Common myeloid progenitor, CD34-positive (primary cell): Measurements from ENCODE around the gene SEMA6A. TPM values are rescaled to one million over a fixed set of nuclear protein-coding genes. Genes with fewer than 3 reads are reported as not detected.

Experiments used
- CTCF ChIA-PET: fragments of 350-600 bp; sonication (Branson Sonifier 250); formaldehyde crosslinking; loops from one replicate; lab custom pipeline; 2021; ENCODE audit warnings: antibody characterized with exemption; lab: Charles Lee
- POLR2A ChIA-PET: fragments of 350-600 bp; sonication (Branson Sonifier 250); formaldehyde crosslinking; loops from one replicate; lab custom pipeline; 2021; ENCODE audit warnings: antibody characterized with exemption; lab: Charles Lee
- DNase-seq, 3 donors: peaks; one replicate each; pipeline versions ENCODE4 v3.0.0 to v3.0.0-alpha.2; 2013
- H3K27ac ChIP-seq, 2 experiments: 1 replicate in 1 of 2; 2 replicates in 1 of 2; pipeline ENCODE4 v1.7.0; 2013; ENCODE audit warnings: inconsistent platforms in 2 of 2, low read length in 2 of 2, mild to moderate bottlenecking in 2 of 2, low read depth in 1 of 2, moderate library complexity in 1 of 2; ENCODE audit not compliant: severe bottlenecking in 2 of 2, insufficient read depth in 1 of 2, poor library complexity in 1 of 2
- H3K27me3 ChIP-seq, 5 experiments: replicated peaks in 2 of 5; 1 replicate in 3 of 5; 2 replicates in 2 of 5; pipeline versions ENCODE4 v1.6.1 to v1.7.0; 2013; ENCODE audit warnings: low read length in 4 of 5, mild to moderate bottlenecking in 2 of 5, moderate library complexity in 2 of 5, inconsistent platforms in 1 of 5; ENCODE audit not compliant: insufficient read depth in 5 of 5, control insufficient read depth in 4 of 5
- H3K36me3 ChIP-seq, 4 experiments: 1 replicate in 2 of 4; 2 replicates in 2 of 4; pipeline versions ENCODE4 v1.6.1 to v1.7.0; 2013; ENCODE audit warnings: low read length in 3 of 4, control low read depth in 1 of 4, mild to moderate bottlenecking in 1 of 4; ENCODE audit not compliant: control insufficient read depth in 4 of 4, insufficient read depth in 4 of 4
- H3K4me1 ChIP-seq, 4 experiments: 1 replicate in 3 of 4; 2 replicates in 1 of 4; pipeline versions ENCODE4 v1.6.1 to v1.7.1; 2013; ENCODE audit warnings: low read length in 3 of 4, mild to moderate bottlenecking in 3 of 4, control low read depth in 1 of 4, inconsistent platforms in 1 of 4, moderate library complexity in 1 of 4; ENCODE audit not compliant: control insufficient read depth in 4 of 4, insufficient read depth in 4 of 4; ENCODE audit errors: control extremely low read depth in 1 of 4
- H3K4me3 ChIP-seq, 7 experiments: 1 replicate in 4 of 7; 2 replicates in 3 of 7; pipeline versions ENCODE4 v1.5.1 to v1.7.0; 2013; ENCODE audit warnings: mild to moderate bottlenecking in 7 of 7, low read length in 6 of 7, moderate library complexity in 6 of 7, inconsistent platforms in 2 of 7, low read depth in 2 of 7, control low read depth in 1 of 7; ENCODE audit not compliant: insufficient read depth in 4 of 7, control insufficient read depth in 1 of 7; ENCODE audit errors: extremely low read depth in 1 of 7
- H3K9me3 ChIP-seq, 5 experiments: 1 replicate in 4 of 5; 2 replicates in 1 of 5; pipeline versions ENCODE4 v1.6.1 to v1.7.1; 2013; ENCODE audit warnings: low read length in 4 of 5, mild to moderate bottlenecking in 2 of 5, inconsistent platforms in 1 of 5, low read depth in 1 of 5, moderate library complexity in 1 of 5; ENCODE audit not compliant: control insufficient read depth in 4 of 5, insufficient read depth in 2 of 5; ENCODE audit errors: control extremely low read depth in 1 of 5
- WGBS: methylation state at CpG from one replicate; pipeline ENCODE4 v1.1.5; 2013; ENCODE audit not compliant: insufficient coverage; 5-methylcytosine and 5-hydroxymethylcytosine counted together
- polyA plus RNA-seq: library from polyadenylated mRNA; unstranded; fragments of 120-200 nt; gene quantifications from one replicate; pipeline ENCODE4 v1.2.1, GENCODE V29; 2013

Gene SEMA6A, protein sequence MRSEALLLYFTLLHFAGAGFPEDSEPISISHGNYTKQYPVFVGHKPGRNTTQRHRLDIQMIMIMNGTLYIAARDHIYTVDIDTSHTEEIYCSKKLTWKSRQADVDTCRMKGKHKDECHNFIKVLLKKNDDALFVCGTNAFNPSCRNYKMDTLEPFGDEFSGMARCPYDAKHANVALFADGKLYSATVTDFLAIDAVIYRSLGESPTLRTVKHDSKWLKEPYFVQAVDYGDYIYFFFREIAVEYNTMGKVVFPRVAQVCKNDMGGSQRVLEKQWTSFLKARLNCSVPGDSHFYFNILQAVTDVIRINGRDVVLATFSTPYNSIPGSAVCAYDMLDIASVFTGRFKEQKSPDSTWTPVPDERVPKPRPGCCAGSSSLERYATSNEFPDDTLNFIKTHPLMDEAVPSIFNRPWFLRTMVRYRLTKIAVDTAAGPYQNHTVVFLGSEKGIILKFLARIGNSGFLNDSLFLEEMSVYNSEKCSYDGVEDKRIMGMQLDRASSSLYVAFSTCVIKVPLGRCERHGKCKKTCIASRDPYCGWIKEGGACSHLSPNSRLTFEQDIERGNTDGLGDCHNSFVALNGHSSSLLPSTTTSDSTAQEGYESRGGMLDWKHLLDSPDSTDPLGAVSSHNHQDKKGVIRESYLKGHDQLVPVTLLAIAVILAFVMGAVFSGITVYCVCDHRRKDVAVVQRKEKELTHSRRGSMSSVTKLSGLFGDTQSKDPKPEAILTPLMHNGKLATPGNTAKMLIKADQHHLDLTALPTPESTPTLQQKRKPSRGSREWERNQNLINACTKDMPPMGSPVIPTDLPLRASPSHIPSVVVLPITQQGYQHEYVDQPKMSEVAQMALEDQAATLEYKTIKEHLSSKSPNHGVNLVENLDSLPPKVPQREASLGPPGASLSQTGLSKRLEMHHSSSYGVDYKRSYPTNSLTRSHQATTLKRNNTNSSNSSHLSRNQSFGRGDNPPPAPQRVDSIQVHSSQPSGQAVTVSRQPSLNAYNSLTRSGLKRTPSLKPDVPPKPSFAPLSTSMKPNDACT
- polyA plus RNA-seq = 3.0 TPM

DNA sequence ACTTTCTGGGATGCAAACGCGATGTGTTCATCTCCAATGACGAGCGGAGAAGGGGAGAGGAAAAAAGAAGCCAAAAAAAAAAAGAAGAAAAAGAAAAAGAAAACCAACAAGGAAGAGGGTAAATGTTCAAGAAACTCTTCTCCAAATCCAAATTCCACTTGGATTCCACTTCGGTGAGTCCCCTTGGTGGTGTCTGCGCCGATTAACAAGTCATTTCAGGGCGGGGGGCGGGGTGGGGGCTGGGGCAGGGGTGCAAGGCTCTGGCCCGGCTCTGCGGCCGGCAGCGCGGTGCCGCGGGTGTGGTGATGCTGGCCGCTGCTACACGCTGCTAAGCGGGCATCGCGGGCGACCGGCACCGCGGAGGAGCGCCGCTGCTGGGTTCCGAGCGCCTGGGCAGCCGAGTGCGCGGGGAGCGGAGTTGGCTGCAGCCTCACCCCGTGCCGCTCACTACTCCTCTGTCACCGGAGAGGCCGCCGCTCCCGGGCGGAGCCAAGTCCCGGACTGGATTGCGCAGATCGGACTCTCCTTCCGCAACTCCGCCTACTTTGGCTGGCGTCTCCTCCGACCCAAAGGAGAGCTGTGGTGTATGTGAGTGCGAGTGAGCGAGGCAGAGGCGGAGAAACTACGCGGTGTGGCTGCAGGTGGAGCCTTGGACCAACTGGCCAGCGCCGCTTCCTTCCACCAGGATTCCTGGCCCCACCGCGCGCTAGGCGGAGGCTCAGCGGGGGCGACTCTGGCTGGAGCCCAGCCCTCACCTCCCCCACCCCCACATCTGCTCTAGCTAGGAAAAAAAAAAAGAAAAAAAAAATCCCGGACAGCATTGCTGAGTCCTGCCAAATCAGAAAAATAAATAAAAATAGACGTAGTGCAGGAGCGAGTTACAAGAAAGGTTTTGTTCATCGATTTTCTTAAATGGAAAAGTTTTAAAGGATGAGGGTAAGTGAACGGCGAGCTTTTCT lies at the start of gene SEMA6A:
SEMA6A (minus strand) TSS at position 457 of the 959 bp plus-strand sequence. CDS start 69,879 bp downstream, outside the sequence.
- under 1% methylated on average over 53 of the region's 66 CpGs for WGBS
- DNase-seq = peak; percentile 74 to 89 (median 88)
- H3K27ac ChIP-seq = no peak within 1 kb of the TSS
- peak within 1 kb of the TSS in 6 of 7 experiments; percentile 47 to 76 (median 66) for H3K4me3 ChIP-seq
- ChIA-PET POLR2A (interaction anchor here (0.6 kb wide), 1 partner anchor 1394 kb away, joined by 3 read pairs; no protein-coding TSS in a partner anchor), CTCF (interaction anchor here (1.2 to 1.8 kb wide), 3 partner anchors 36 to 306 kb away, joined by 3 to 4 read pairs (median 4); no protein-coding TSS in a partner anchor)
- H3K4me1 ChIP-seq = peaks cover 6 to 45% (median 44%) of the 10 kb centered on the region in 4 experiments
- no peaks in the 10 kb centered on the region for H3K9me3 ChIP-seq
- no peaks in the 10 kb centered on the region for H3K36me3 ChIP-seq
- peaks cover 0 to 93% (median 48%) of the 10 kb centered on the region in 5 experiments for H3K27me3 ChIP-seq

DNA sequence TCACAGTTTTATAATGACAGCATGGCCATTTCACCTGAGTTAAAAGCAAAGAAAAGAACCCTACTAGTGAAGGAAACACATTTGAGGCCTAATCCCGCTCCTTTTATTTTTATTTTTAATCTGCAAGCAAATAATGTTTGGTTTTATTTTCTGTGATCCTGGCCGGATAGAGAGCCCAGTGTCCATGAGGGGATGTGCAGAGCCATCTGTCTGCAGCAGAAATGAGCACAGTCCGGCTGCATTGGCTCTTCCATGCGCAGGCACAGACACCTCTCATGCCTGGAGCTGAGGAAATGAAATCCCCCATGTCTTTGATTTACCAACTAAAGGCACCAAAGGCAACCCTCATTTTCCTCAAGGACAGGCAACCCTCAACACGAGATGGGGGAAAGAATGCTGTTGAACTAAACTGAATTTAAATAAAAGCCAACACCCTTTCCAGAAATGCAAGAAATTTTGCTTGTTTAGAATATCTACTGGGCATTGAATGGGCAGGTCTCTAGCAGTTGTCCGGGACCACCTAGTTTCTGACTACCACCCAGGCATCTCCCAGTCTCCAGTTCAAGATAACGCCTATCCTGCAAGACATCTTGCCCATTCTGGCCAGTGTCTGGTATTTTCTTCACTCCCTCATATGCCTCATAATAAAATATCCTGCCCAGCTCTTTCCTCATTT lies 47.9 kb upstream of the SEMA6A start:
- CTCF ChIA-PET = no interaction called here
- Histone ChIP-seq H3K36me3 (no peaks in the 10 kb centered on the region), H3K27me3 (no peaks in the 10 kb centered on the region), H3K9me3 (no peaks in the 10 kb centered on the region), H3K27ac (no peak overlapping the region), H3K4me1 (peaks cover 0 to 5% (median 0%) of the 10 kb centered on the region in 4 experiments), H3K4me3 (no peak overlapping the region)
- DNase-seq = no peak
- POLR2A ChIA-PET = no interaction called here
- WGBS = 100% methylated on average over 5 of the region's 7 CpGs

DNA sequence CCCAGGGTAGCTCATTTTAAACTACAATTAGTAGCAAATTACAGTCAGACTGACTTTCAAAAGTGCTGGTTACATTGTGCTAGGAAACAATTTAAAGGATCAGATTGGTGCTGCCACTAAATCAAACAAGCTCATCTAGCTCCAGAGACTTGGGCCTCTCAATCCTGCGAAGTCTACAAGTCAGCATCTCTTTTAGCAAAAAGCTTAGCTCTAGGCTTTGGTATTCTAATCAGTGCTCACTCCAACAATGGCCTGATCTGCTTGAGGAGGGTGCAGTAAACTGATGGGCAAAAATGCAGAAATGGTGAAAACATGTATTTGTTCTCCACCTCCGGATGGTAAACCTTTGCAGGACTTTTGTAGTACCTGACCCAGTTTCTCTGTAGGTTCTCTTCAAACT lies 47.0 kb upstream of the SEMA6A start:
- Histone ChIP-seq H3K4me3 (no peak overlapping the region), H3K36me3 (no peaks in the 10 kb centered on the region), H3K27me3 (no peaks in the 10 kb centered on the region), H3K27ac (no peak overlapping the region), H3K4me1 (peaks cover 0 to 5% (median 0%) of the 10 kb centered on the region in 4 experiments), H3K9me3 (no peaks in the 10 kb centered on the region)
- no peak for DNase-seq
- CTCF ChIA-PET = no interaction called here
- POLR2A ChIA-PET = no interaction called here
- WGBS = 93% methylated on average over 2 of the region's 2 CpGs

DNA sequence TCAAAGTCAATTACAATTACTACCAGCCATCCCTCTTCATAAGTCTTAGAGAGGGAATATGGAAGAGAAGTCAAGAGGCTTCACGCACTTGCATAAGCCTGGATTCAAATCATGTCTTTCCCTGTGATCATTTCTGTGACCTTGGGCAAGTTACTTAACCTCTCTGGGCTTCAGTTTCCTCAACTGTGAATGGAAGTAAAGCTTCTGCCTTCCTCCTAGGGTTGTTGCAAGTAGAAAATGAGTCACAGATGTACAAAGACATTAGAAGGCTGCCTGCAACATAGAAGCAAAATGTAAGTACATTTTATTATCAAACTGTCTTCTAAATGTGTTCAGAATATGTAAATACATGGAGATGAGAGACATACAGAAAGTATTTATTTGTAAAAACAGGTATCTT lies 42.3 kb upstream of the SEMA6A start:
- ChIA-PET POLR2A (no interaction called here), CTCF (no interaction called here)
- no peaks in the 10 kb centered on the region for H3K27me3 ChIP-seq
- peaks cover 0 to 8% (median 2%) of the 10 kb centered on the region in 4 experiments for H3K4me1 ChIP-seq
- H3K9me3 ChIP-seq = no peaks in the 10 kb centered on the region
- DNase-seq = no peak
- no peaks in the 10 kb centered on the region for H3K36me3 ChIP-seq
- no peak overlapping the region for H3K27ac ChIP-seq
- H3K4me3 ChIP-seq = no peak overlapping the region
- WGBS = 100% methylated on average over 1 of the region's 1 CpG

GRCh38 chr5:116614603-116614920 lies 39.9 kb upstream of the SEMA6A start:
- POLR2A ChIA-PET = no interaction called here
- H3K4me1 ChIP-seq = peaks cover 0 to 8% (median 2%) of the 10 kb centered on the region in 4 experiments
- H3K27me3 ChIP-seq = no peaks in the 10 kb centered on the region
- H3K9me3 ChIP-seq = no peaks in the 10 kb centered on the region
- 93% methylated on average over 3 of the region's 5 CpGs for WGBS
- H3K4me3 ChIP-seq = no peak overlapping the region
- no peak overlapping the region for H3K27ac ChIP-seq
- no peaks in the 10 kb centered on the region for H3K36me3 ChIP-seq
- no peak for DNase-seq
- CTCF ChIA-PET = interaction anchor here (1.5 kb wide), 1 partner anchor 13 kb away, joined by 4 read pairs; no protein-coding TSS in a partner anchor

DNA sequence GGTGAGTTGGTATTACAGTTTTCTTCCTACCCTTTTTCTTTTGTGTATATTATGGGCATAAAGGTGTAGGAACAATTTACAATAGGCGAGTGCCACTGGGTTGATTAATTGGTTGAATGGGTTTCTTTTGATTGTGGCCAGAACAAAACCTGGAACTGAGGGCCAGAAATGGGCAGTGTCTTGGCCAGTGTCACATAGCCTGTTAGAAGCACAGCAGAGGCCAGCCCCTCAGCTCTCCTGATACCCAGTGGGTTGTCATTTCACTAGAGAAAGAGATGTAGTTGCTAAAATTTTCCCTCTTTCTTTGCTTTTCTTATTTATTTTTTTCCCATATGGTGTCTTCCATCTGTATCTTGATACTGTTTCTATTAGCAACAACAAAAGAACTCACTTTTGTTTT lies 38.8 kb upstream of the SEMA6A start:
- Histone ChIP-seq H3K27ac (no peak overlapping the region), H3K36me3 (no peaks in the 10 kb centered on the region), H3K9me3 (no peaks in the 10 kb centered on the region), H3K4me3 (no peak overlapping the region), H3K27me3 (no peaks in the 10 kb centered on the region), H3K4me1 (peaks cover 0 to 8% (median 2%) of the 10 kb centered on the region in 4 experiments)
- POLR2A ChIA-PET = no interaction called here
- no peak for DNase-seq
- no CpG with 5 or more reads among the region's 1 CpG for WGBS
- CTCF ChIA-PET = interaction anchor here (1.4 kb wide), 1 partner anchor 35 kb away, joined by 3 read pairs; no protein-coding TSS in a partner anchor
